ENCODE data around the gene ZNF143.

GRCh38 chr11:9516113-9516512 lies 55.3 kb downstream of the ZNF143 start:
- TF ChIP-seq CTCF (IDR thresholded peaks at IDR 0.05): no peak
- no peak for TF ChIP-seq POLR2A (IDR thresholded peaks at IDR 0.05)

All from right lobe of liver (tissue), 4 donors.